ENCODE data around the gene RPL11.

- TF ChIP-seq, protein P1, sequence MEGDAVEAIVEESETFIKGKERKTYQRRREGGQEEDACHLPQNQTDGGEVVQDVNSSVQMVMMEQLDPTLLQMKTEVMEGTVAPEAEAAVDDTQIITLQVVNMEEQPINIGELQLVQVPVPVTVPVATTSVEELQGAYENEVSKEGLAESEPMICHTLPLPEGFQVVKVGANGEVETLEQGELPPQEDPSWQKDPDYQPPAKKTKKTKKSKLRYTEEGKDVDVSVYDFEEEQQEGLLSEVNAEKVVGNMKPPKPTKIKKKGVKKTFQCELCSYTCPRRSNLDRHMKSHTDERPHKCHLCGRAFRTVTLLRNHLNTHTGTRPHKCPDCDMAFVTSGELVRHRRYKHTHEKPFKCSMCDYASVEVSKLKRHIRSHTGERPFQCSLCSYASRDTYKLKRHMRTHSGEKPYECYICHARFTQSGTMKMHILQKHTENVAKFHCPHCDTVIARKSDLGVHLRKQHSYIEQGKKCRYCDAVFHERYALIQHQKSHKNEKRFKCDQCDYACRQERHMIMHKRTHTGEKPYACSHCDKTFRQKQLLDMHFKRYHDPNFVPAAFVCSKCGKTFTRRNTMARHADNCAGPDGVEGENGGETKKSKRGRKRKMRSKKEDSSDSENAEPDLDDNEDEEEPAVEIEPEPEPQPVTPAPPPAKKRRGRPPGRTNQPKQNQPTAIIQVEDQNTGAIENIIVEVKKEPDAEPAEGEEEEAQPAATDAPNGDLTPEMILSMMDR (conservative IDR thresholded peaks at IDR 0.05; ENCODE audit: low read depth, low read length): no peak
- TF ChIP-seq EZH2 (IDR thresholded peaks at IDR 0.05; ENCODE audit: borderline replicate concordance, low read depth, low read length, poor library complexity, severe bottlenecking): no peak
Measured at GRCh38 chr1:23693599-23693998, 2.0 kb downstream of the RPL11 start.
